Vagina (tissue), 2 donors: Measurements from ENCODE around the gene USP43. TPM values are rescaled to one million over a fixed set of nuclear protein-coding genes. Genes with fewer than 3 reads are reported as not detected.

ENCODE experiments used
- DNase-seq, 2 donors: peaks; one replicate each; pipeline ENCODE4 v3.0.0-alpha.2; 2017; ENCODE audit errors: extremely low spot score in 2 of 2
- H3K27ac ChIP-seq: fragments of 200-600 bp; sonication (generic); one replicate; pipeline ENCODE4 v1.5.1; 2019
- H3K27me3 ChIP-seq: fragments of 200-600 bp; sonication (generic); one replicate; pipeline ENCODE4 v1.5.1; 2019
- H3K36me3 ChIP-seq, 2 donors: fragments of 200-600 bp; sonication (generic); one replicate each; pipeline ENCODE4 v1.5.1; 2017 to 2019
- H3K4me1 ChIP-seq: fragments of 200-600 bp; sonication (generic); one replicate; pipeline ENCODE4 v1.5.1; 2019
- H3K4me3 ChIP-seq, 2 donors: fragments of 200-600 bp; sonication (generic); 1 replicate in 1 of 2; 2 replicates in 1 of 2; pipeline ENCODE4 v1.5.1; 2016 to 2019
- H3K9me3 ChIP-seq: fragments of 200-600 bp; sonication (generic); one replicate; pipeline ENCODE4 v1.5.1; 2019
- POLR2A ChIP-seq, 2 donors: fragments of 450-650 bp; IDR thresholded peaks; one replicate each; pipeline ENCODE4 v1.6.1; 2017; ENCODE audit warnings: antibody characterized with exemption in 2 of 2, mild to moderate bottlenecking in 2 of 2, moderate library complexity in 2 of 2
- POLR2AphosphoS5 ChIP-seq, 2 donors: sonication (generic); formaldehyde crosslinking; IDR thresholded peaks; one replicate each; pipeline ENCODE4 v1.9.0; 2017; ENCODE audit warnings: antibody characterized with exemption in 2 of 2, mild to moderate bottlenecking in 2 of 2, low read depth in 1 of 2; ENCODE audit not compliant: insufficient read depth in 1 of 2
- intact Hi-C: fragments of 100-400 bp; cut with DNase I; formaldehyde crosslinking; loops from one replicate; pipeline ENCODE4 v1.15.1; 2023
- total RNA-seq: library from RNA; depleted of rRNA; stranded (reverse); fragments of >200 nt; gene quantifications from one replicate; pipeline ENCODE4 v1.2.3, GENCODE V29; 2016
- TF ChIP-seq, protein P1 (sequence below), 3 experiments: fragments of 450-650 bp in 2 of 3; fragments of 200-600 bp in 1 of 3; sonication (generic) in 1 of 3; IDR thresholded peaks; one replicate each; pipeline ENCODE4 v1.5.1; 2017 to 2019; ENCODE audit warnings: antibody characterized with exemption in 3 of 3, mild to moderate bottlenecking in 2 of 3, moderate library complexity in 2 of 3

Gene USP43
- total RNA-seq, 1 donor from 2014 or later, result 5.6 TPM

GRCh38 chr17:9612006-9612405, 33.3 kb upstream of the USP43 start:
- Histone ChIP-seq H3K27ac (no peak overlapping the region), H3K4me1 (no peaks in the 10 kb centered on the region), H3K4me3 (no peak overlapping the region), H3K36me3 (no peaks in the 10 kb centered on the region), H3K27me3 (no peaks in the 10 kb centered on the region), H3K9me3 (no peaks in the 10 kb centered on the region)
- TF ChIP-seq POLR2A (IDR thresholded peaks at IDR 0.05) (no peak), POLR2AphosphoS5 (IDR thresholded peaks at IDR 0.05; ENCODE audit: insufficient read depth in 1 of 2, low read depth in 1 of 2) (no peak)
- TF ChIP-seq, protein P1, sequence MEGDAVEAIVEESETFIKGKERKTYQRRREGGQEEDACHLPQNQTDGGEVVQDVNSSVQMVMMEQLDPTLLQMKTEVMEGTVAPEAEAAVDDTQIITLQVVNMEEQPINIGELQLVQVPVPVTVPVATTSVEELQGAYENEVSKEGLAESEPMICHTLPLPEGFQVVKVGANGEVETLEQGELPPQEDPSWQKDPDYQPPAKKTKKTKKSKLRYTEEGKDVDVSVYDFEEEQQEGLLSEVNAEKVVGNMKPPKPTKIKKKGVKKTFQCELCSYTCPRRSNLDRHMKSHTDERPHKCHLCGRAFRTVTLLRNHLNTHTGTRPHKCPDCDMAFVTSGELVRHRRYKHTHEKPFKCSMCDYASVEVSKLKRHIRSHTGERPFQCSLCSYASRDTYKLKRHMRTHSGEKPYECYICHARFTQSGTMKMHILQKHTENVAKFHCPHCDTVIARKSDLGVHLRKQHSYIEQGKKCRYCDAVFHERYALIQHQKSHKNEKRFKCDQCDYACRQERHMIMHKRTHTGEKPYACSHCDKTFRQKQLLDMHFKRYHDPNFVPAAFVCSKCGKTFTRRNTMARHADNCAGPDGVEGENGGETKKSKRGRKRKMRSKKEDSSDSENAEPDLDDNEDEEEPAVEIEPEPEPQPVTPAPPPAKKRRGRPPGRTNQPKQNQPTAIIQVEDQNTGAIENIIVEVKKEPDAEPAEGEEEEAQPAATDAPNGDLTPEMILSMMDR (IDR thresholded peaks at IDR 0.05), result no peak
- no peak for DNase-seq
- intact Hi-C loops, result no loop called here

DNA sequence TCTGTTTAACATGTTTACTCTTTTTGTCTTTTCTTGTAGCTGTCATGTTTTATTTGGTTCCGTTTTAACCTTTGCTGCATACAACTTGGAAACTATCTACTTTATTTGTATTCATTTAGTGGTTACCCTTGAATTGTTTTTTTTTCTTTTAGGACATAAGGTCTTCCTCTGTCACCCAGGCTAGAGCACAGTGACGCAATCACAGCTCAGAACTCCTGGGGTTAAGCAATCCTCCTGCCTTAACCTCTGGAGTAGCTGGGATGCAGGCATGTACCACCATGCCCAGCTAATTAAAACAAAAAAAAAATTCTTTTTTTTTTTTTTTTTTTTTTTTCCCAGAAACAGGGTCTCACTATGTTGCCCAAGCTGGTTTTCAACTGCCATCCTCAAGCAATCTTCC, 29.8 kb upstream of the USP43 start:
- TF ChIP-seq POLR2AphosphoS5 (IDR thresholded peaks at IDR 0.05; ENCODE audit: insufficient read depth in 1 of 2, low read depth in 1 of 2), result no peak
- H3K27me3 ChIP-seq, result no peaks in the 10 kb centered on the region
- no peaks in the 10 kb centered on the region for H3K36me3 ChIP-seq
- no peak overlapping the region for H3K27ac ChIP-seq
- DNase-seq, result no peak
- H3K4me3 ChIP-seq, result no peak overlapping the region
- intact Hi-C loops, result no loop called here
- no peaks in the 10 kb centered on the region for H3K9me3 ChIP-seq
- no peaks in the 10 kb centered on the region for H3K4me1 ChIP-seq

- Histone ChIP-seq H3K4me1 (no peaks in the 10 kb centered on the region), H3K36me3 (no peaks in the 10 kb centered on the region), H3K27me3 (no peaks in the 10 kb centered on the region), H3K4me3 (no peak overlapping the region), H3K9me3 (peaks cover 6% of the 10 kb centered on the region), H3K27ac (no peak overlapping the region)
- no peak for DNase-seq
- TF ChIP-seq, protein P1 (IDR thresholded peaks at IDR 0.05), result no peak
- TF ChIP-seq POLR2AphosphoS5 (IDR thresholded peaks at IDR 0.05; ENCODE audit: insufficient read depth in 1 of 2, low read depth in 1 of 2) (no peak), POLR2A (IDR thresholded peaks at IDR 0.05) (no peak)
- intact Hi-C loops, result no loop called here
Measured at GRCh38 chr17:9622961-9623360, 22.4 kb upstream of the USP43 start.

GRCh38 chr17:9628509-9628908, 16.8 kb upstream of the USP43 start:
- Histone ChIP-seq H3K27ac (no peak overlapping the region), H3K9me3 (peaks cover 6% of the 10 kb centered on the region)
- DNase-seq, result no peak

DNA sequence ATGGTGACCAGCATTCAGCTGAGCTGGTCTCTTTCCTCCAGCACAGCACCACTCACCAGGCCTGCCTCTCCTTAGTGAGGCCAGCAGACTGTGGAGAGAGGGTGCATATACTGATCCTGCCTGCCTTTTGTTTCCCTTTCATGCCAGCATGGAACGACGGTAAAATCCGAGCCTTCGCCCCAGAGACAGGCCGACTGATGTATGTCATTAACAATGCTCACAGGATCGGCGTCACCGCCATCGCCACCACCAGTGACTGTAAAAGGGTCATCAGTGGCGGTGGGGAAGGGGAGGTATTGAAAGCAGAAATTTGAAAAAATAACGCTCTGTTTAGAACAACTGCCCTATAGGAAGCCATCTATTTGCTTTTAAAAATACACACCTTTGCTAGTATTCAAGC, 12.6 kb upstream of the USP43 start:
- Histone ChIP-seq H3K4me3 (no peak overlapping the region), H3K4me1 (no peaks in the 10 kb centered on the region), H3K36me3 (no peaks in the 10 kb centered on the region), H3K9me3 (no peaks in the 10 kb centered on the region), H3K27me3 (no peaks in the 10 kb centered on the region), H3K27ac (no peak overlapping the region)
- TF ChIP-seq POLR2A (IDR thresholded peaks at IDR 0.05) (no peak), POLR2AphosphoS5 (IDR thresholded peaks at IDR 0.05; ENCODE audit: insufficient read depth in 1 of 2, low read depth in 1 of 2) (no peak)
- TF ChIP-seq, protein P1 (IDR thresholded peaks at IDR 0.05), result no peak
- intact Hi-C loops, result no loop called here
- no peak for DNase-seq

More at GRCh38 chr17:9628509-9628908, 16.8 kb upstream of the USP43 start:
- Histone ChIP-seq H3K4me3 (no peak overlapping the region), H3K4me1 (no peaks in the 10 kb centered on the region), H3K27me3 (no peaks in the 10 kb centered on the region), H3K36me3 (no peaks in the 10 kb centered on the region)
- intact Hi-C loops, result no loop called here
- TF ChIP-seq POLR2A (IDR thresholded peaks at IDR 0.05), result no peak

DNA sequence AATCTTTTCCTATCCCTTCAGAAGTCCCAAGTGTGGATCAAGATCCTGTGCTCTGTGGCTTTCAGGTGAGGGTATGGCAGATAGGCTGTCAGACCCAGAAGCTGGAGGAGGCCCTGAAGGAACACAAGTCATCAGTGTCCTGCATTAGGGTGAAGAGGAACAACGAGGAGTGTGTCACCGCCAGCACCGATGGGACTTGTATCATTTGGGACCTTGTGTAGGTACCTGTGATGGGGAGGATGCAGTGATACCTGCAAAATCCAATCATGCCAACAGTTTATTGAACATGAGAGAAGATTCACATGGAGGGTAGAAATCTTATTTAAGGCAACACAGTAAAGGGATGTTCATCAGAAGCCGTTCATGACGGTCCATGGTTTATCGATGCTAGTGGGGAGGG, 10.0 kb upstream of the USP43 start:
- no peaks in the 10 kb centered on the region for H3K4me1 ChIP-seq
- H3K27me3 ChIP-seq, result no peaks in the 10 kb centered on the region
- H3K9me3 ChIP-seq, result no peaks in the 10 kb centered on the region
- no peak overlapping the region for H3K4me3 ChIP-seq
- TF ChIP-seq, protein P1 (IDR thresholded peaks at IDR 0.05), result no peak
- TF ChIP-seq POLR2A (IDR thresholded peaks at IDR 0.05), result no peak
- no peak for TF ChIP-seq POLR2AphosphoS5 (IDR thresholded peaks at IDR 0.05; ENCODE audit: insufficient read depth in 1 of 2, low read depth in 1 of 2)
- no peak for DNase-seq
- no peaks in the 10 kb centered on the region for H3K36me3 ChIP-seq
- intact Hi-C loops, result no loop called here
- no peak overlapping the region for H3K27ac ChIP-seq
